NOMO-1 (cell line): ENCODE measurements around the gene SYTL2.
A peak's percentile ranks its signal among the peaks of the same experiment; 100 is the strongest.
"Not testable (repeated sequence)": the region's sequence is repeated elsewhere in the genome, so short reads cannot be mapped to it uniquely, and the experiment has no call there.

ENCODE experiments used
- DNase-seq, 2 experiments: peaks; one replicate each; lab custom pipeline; 2025; ENCODE audit not compliant: unreplicated experiment in 2 of 2; lab: John Stamatoyannopoulos, UW

SYTL2 gene

GRCh38 chr11:85698195-85698594 lies 112.7 kb downstream of the SYTL2 start:
- no peak for DNase-seq

GRCh38 chr11:85697747-85698146 lies 113.2 kb downstream of the SYTL2 start:
- DNase-seq = peak in 1 of 2 experiments; percentile 24

- no peak for DNase-seq
These were observed 115.4 kb downstream of the SYTL2 start for GRCh38 chr11:85695546-85695945.

- DNase-seq = peak in 1 of 2 experiments; percentile 3
These were observed 116.5 kb downstream of the SYTL2 start for GRCh38 chr11:85694385-85694980.

DNA sequence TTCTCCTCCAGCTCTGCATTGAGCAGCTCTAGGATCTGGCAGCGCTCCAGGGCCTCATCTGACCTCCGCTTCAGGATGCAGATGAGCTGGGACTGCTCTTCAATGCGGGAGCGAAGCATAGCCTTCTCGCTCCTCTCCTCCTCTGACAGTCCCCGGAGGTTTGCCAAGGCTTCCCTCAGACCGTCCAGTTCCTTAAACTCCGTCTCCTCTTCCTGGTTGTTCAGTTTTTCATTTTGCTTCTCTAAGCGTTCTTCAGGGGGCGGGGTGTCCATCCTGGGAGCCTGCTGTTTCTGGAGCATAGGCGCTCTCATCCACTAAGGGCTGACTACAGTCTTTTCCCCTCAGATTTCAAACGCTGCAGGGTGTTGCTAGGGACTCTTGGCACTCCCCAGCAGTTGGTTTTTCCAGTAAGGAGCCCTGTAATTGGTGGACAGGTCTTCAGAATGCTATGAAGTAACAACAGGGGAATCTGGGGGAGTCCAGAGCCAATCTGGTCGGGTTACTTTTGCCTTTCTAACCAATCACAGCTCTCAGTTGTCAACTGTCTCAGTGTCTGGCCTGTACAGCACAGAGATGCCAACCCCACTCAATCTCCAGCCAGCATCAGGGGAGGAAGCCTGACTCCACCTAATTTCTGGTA lies 125.0 kb downstream of the SYTL2 start, which contains the start of gene CCDC89:
TSS of gene CCDC89 (minus strand) at position 376 of the 640 bp plus-strand sequence. CDS start at position 311, 65 bp downstream.
- DNase-seq = no peak

DNA sequence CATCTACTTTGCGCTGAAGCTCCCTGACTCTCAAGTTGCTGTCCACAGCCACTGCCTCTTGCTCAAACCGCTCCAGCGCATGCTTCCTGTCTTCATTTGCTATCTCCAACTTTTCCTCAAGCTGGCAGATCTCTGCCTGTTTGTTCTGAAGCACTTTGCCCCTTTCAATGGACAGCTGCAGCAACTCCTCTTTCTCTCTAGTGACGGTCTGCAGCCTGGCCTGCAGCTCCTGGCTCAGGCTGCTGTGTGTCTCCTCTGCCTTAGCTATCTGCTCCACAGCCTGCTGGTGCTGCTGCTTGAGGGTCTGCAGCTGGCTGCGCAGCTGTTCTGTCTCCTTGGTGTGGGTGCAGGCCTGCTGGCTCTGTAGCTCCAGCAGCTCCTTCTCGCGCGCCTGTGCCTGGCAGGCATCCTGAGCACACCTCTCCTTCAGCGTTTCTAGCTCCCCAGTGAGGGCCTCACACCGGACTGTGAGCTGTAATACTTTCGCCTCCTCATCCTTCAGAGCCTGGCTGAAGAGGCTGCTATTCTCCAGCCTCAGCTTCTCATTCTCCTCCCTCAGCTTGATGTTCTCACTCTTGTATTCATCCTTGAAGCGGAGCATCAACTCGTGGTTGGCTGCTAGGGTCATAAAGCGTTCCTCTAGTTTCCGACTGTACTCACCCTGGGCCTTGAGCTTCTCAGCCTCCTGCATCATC lies 125.7 kb downstream of the SYTL2 start:
- no peak for DNase-seq

GRCh38 chr11:85682330-85683305 lies 128.3 kb downstream of the SYTL2 start:
- DNase-seq = no peak

GRCh38 chr11:85680897-85681296 lies 130.0 kb downstream of the SYTL2 start:
- DNase-seq = no peak

- no peak for DNase-seq
These were observed 131.4 kb downstream of the SYTL2 start for GRCh38 chr11:85679576-85679975.

DNA sequence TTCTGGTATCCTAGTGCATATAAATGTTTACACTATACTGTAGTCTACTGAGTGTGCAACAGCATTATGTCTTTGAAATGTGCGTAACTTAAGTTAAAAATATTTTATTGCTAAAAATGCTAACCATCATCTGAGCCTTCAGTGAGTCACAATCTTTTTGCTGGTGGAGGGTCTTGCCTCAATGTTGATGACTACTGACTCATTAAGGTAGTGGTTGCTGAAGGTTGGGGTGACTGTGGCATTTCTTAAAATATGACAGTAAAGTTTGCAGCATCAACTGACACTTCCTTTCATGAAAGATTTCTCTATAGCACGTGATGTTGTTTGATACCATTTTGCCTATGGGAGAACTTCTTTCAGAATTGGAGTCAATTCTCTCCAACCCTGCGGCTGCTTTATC lies 137.5 kb downstream of the SYTL2 start:
- no peak for DNase-seq

DNA sequence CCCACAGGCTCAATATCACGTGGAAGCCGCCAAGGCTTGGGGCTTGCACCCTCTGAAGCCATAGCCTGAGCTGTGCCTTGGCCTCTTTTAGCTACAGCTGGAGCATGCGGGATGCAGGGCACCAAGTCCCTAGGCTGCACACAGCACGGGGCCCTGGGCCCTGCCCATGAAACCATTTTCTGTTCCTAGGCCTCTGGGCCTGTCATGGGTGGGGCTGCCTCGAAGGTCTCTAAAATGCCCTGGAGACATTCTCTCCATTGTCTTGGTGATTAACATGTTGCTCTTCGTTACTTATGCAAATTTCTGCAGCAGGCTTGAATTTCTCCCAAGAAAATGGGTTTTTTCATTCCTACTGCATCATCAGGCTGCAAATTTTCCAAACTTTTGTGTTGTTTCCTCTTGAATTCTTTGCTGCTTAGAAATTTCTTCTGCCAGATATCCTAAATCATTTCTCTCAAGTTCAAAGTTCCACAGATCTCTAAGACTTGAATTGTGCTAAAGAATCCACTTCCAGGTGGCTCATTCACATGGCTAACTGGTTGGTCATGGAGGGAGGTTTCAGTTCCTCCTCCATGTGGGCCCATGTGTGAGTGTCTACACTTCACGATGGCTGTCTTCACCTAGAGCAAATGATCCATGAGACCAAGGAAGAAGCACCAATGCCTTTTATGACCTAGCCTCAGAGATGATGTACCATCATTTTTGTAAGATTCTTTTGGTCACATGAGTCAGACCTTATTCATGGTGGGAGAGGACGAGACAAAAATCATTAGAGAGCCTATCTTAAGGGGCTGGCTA lies 138.6 kb downstream of the SYTL2 start:
- no peak for DNase-seq

GRCh38 chr11:85670949-85671663 lies 139.8 kb downstream of the SYTL2 start:
- not testable (repeated sequence) for DNase-seq

DNA sequence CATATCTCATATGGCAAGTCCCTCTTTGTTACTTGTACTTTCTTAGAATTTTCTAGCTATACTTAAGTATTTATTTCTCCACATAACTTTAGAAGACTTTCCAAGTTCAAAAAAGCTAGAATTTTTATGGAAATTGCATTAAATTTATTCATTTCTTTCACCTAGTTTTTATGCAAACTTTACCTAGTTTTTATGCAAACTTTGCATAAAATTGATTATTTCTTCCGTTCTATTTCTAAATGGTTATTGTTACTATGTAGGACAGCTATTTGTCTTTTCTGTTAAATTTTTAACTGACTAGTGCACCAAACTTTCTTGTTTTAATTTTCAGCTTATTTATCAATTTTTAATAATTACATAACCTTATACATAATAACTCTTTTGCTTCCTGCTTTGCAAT lies 142.8 kb downstream of the SYTL2 start:
- DNase-seq = no peak

DNA sequence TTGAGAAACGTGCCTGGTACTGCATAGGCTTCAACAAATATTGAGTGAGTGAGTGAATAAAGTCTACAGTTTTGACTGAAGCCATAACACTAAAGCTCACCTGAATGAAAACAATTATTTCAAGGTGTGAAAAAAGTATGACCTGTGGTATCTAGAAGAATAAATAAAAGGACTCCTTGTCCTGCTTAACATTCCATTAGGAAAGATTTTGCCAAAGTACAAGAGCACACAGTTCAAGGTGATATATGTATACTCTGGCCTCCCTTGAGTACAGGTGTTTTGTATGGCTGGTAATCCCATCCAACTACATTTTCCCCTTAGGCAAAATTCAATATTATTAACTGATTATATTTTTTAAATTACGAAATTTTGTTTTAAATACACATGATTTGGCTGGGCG lies 144.3 kb downstream of the SYTL2 start:
- DNase-seq = no peak

DNA sequence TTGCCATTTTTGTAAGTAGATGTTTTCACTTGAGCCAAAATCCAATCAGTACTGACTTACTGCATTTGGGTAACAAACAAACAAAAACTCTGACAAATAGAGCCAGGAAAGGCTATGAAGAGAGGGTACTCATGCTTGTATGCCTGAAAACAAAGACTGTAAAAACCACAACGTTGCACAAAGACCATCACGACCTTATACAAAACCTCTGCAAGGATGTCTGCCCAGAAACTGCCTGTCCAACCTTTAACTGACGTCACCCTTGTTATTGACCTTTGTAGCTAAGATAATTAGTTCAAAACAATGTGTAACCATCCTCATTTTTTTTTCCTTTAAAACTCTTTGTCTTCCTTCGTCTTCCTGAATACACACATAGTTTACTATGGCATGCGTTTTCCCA lies 145.2 kb downstream of the SYTL2 start:
- DNase-seq = no peak

- DNase-seq = peak; percentile 85 to 95
These were observed 146.1 kb downstream of the SYTL2 start, which contains the start of gene CREBZF for GRCh38 chr11:85664615-85665481. Gene CREBZF, minus strand, starts transcription at chr11:85665129. Its CDS starts 254 bp downstream, at chr11:85664875.

GRCh38 chr11:85663753-85664614 lies 147.0 kb downstream of the SYTL2 start:
- DNase-seq = peak; percentile 76 to 85
